KMS-11 (cell line): ENCODE results near the gene CDHR4.
"Not testable (repeated sequence)": the region's sequence is repeated elsewhere in the genome, so short reads cannot be mapped to it uniquely, and the experiment has no call there.

ENCODE experiments used
- H2AFZ ChIP-seq: fragments of 200-600 bp; sonication (generic); 2 replicates; pipeline ENCODE4 v1.6.1; 2016; ENCODE audit warnings: antibody characterized with exemption, mixed run types, low read depth
- H3K27ac ChIP-seq: fragments of 200-600 bp; sonication (generic); 2 replicates; pipeline ENCODE4 v1.6.1; 2016; ENCODE audit warnings: mild to moderate bottlenecking, mixed run types
- H3K27me3 ChIP-seq: fragments of 200-600 bp; sonication (generic); 2 replicates; pipeline ENCODE4 v1.6.1; 2017; ENCODE audit warnings: mild to moderate bottlenecking, low read depth, mixed run types, moderate library complexity; ENCODE audit not compliant: insufficient read depth
- H3K36me3 ChIP-seq: fragments of 200-600 bp; sonication (generic); 2 replicates; pipeline ENCODE4 v1.6.1; 2017; ENCODE audit warnings: mild to moderate bottlenecking, mixed run types; ENCODE audit not compliant: insufficient read depth
- H3K4me1 ChIP-seq: fragments of 200-600 bp; sonication (generic); 2 replicates; pipeline ENCODE4 v1.6.1; 2016; ENCODE audit warnings: mild to moderate bottlenecking, low read depth, mixed run types; ENCODE audit not compliant: poor library complexity, severe bottlenecking
- H3K4me2 ChIP-seq: fragments of 200-600 bp; sonication (generic); 2 replicates; pipeline ENCODE4 v1.7.0; 2016; ENCODE audit warnings: mild to moderate bottlenecking, mixed run types
- H3K4me3 ChIP-seq: fragments of 200-600 bp; sonication (generic); IDR thresholded peaks from 2 replicates; pipeline ENCODE4 v1.6.1; 2017; ENCODE audit warnings: low read depth, low read length, mixed read lengths; ENCODE audit not compliant: insufficient read depth
- H3K79me2 ChIP-seq: fragments of 200-600 bp; sonication (generic); 2 replicates; pipeline ENCODE4 v1.6.1; 2016; ENCODE audit warnings: low read depth, mixed run types; ENCODE audit not compliant: insufficient read depth
- H3K9ac ChIP-seq: fragments of 200-600 bp; sonication (generic); 2 replicates; pipeline ENCODE4 v1.6.1; 2016; ENCODE audit warnings: mild to moderate bottlenecking, mixed run types
- H4K20me1 ChIP-seq: fragments of 200-600 bp; sonication (generic); 2 replicates; pipeline ENCODE4 v1.6.1; 2016; ENCODE audit warnings: mild to moderate bottlenecking, mixed run types; ENCODE audit not compliant: insufficient read depth
- CTCF ChIP-seq: fragments of 200-600 bp; sonication (generic); conservative IDR thresholded peaks from 2 replicates; pipeline ENCODE4 v1.6.1; 2017; ENCODE audit warnings: low read depth, mild to moderate bottlenecking, antibody characterized with exemption, low read length, moderate library complexity, mixed read lengths

The CDHR4 gene

GRCh38 chr3:49750056-49750455, 49.6 kb downstream of the CDHR4 start:
- H3K4me3 ChIP-seq: no peak overlapping the region
- no peak overlapping the region for H3K4me2 ChIP-seq
- H3K9ac ChIP-seq: no peak overlapping the region
- no peak for TF ChIP-seq CTCF
- H3K27me3 ChIP-seq: no peaks in the 10 kb centered on the region
- H3K4me1 ChIP-seq: peaks cover 14% of the 10 kb centered on the region
- H2AFZ ChIP-seq: no peak overlapping the region
- no peaks in the 10 kb centered on the region for H4K20me1 ChIP-seq
- no peaks in the 10 kb centered on the region for H3K36me3 ChIP-seq
- no peak overlapping the region for H3K27ac ChIP-seq
- peaks cover 6% of the 10 kb centered on the region; the same call in 1 of the 2 replicates for H3K79me2 ChIP-seq

GRCh38 chr3:49748874-49749273, 50.8 kb downstream of the CDHR4 start:
- H3K79me2 ChIP-seq, H3K4me3 ChIP-seq, H3K27ac ChIP-seq, H4K20me1 ChIP-seq, H3K36me3 ChIP-seq, H3K4me2 ChIP-seq, H2AFZ ChIP-seq, H3K27me3 ChIP-seq, H3K9ac ChIP-seq: not testable (repeated sequence)
- peaks cover 10% of the 10 kb centered on the region for H3K4me1 ChIP-seq

- Histone ChIP-seq H3K27ac (no peak overlapping the region), H3K36me3 (no peaks in the 10 kb centered on the region), H4K20me1 (no peaks in the 10 kb centered on the region), H3K27me3 (no peaks in the 10 kb centered on the region), H3K4me1 (peaks cover 2% of the 10 kb centered on the region), H3K9ac (no peak overlapping the region), H2AFZ (no peak overlapping the region), H3K4me2 (no peak overlapping the region), H3K4me3 (no peak overlapping the region), H3K79me2 (peaks cover under 1% of the 10 kb centered on the region; the same call in 1 of the 2 replicates)
- TF ChIP-seq CTCF: no peak
Measured at GRCh38 chr3:49747792-49748480, 51.7 kb downstream of the CDHR4 start.

- no peaks in the 10 kb centered on the region for H3K4me1 ChIP-seq
- H3K36me3 ChIP-seq: no peaks in the 10 kb centered on the region
- no peak for TF ChIP-seq CTCF
- H3K27ac ChIP-seq: no peak overlapping the region
- no peak overlapping the region for H2AFZ ChIP-seq
- H3K79me2 ChIP-seq: no peaks in the 10 kb centered on the region; the same call in 1 of the 2 replicates
- no peak overlapping the region for H3K4me3 ChIP-seq
- H3K27me3 ChIP-seq: no peaks in the 10 kb centered on the region
- no peak overlapping the region for H3K9ac ChIP-seq
- no peaks in the 10 kb centered on the region for H4K20me1 ChIP-seq
- no peak overlapping the region for H3K4me2 ChIP-seq
Measured at GRCh38 chr3:49745986-49746385, 53.7 kb downstream of the CDHR4 start.
